ENCODE measurements around the gene ZNF263. TPM values are rescaled to one million over a fixed set of nuclear protein-coding genes. Genes with fewer than 3 reads are reported as not detected.

The ZNF263 gene
- total RNA-seq, 1 donor from 2014 or later = 27.6 TPM

DNA sequence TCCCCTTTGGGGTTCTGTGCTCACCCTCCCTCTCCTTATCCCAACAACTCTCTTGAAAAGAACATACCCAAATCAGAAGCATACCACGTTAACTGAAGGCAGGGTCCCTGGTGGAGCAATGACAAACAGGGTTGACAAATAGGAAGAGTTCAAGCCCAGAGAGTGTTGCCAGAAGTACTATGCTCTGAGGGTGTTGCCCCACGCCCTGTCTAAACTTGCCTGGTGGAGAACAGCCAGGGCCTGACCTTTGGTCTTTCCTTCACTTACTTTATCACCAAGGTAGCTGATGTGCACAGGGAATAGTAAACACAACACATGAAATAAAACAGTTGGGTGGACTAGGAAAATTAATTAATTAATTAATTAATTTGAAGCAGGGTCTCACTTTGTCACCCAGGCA lies 45.4 kb downstream of the ZNF263 start:
- H3K27ac ChIP-seq = no peak overlapping the region
- no peaks in the 10 kb centered on the region for H3K9me3 ChIP-seq
- H3K27me3 ChIP-seq = no peaks in the 10 kb centered on the region
- no peaks in the 10 kb centered on the region for H3K36me3 ChIP-seq
- TF ChIP-seq, protein P1, sequence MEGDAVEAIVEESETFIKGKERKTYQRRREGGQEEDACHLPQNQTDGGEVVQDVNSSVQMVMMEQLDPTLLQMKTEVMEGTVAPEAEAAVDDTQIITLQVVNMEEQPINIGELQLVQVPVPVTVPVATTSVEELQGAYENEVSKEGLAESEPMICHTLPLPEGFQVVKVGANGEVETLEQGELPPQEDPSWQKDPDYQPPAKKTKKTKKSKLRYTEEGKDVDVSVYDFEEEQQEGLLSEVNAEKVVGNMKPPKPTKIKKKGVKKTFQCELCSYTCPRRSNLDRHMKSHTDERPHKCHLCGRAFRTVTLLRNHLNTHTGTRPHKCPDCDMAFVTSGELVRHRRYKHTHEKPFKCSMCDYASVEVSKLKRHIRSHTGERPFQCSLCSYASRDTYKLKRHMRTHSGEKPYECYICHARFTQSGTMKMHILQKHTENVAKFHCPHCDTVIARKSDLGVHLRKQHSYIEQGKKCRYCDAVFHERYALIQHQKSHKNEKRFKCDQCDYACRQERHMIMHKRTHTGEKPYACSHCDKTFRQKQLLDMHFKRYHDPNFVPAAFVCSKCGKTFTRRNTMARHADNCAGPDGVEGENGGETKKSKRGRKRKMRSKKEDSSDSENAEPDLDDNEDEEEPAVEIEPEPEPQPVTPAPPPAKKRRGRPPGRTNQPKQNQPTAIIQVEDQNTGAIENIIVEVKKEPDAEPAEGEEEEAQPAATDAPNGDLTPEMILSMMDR (IDR thresholded peaks at IDR 0.05) = no peak
- ATAC-seq (no peak), DNase-seq (no peak)
- H3K4me1 ChIP-seq = no peaks in the 10 kb centered on the region
- H3K4me3 ChIP-seq = no peak overlapping the region
- intact Hi-C loops (cut with DNase I) = no loop called here

Other genes with a start within 250 kb of the ZNF263 start
- 16.3 TPM for gene BICDL2, start 246.5 kb upstream of the ZNF263 start, total RNA-seq
- 12.8 TPM for gene MMP25, start 236.9 kb upstream of the ZNF263 start, total RNA-seq
- 91.5 TPM for gene IL32, start 217.9 kb upstream of the ZNF263 start, total RNA-seq
- not detected for gene ZSCAN10, start 184.2 kb upstream of the ZNF263 start, total RNA-seq
- 11.7 TPM for gene ZNF205, start 170.9 kb upstream of the ZNF263 start, total RNA-seq
- gene ZNF213, start 148.5 kb upstream of the ZNF263 start, total RNA-seq = 9.1 TPM
- gene OR1F1, start 95.3 kb upstream of the ZNF263 start, total RNA-seq = not detected
- 7.4 TPM for gene ZNF200, start 48.3 kb upstream of the ZNF263 start, total RNA-seq
- 8.3 TPM for gene MEFV, start 26.9 kb upstream of the ZNF263 start, total RNA-seq
- gene TIGD7, start 21.9 kb downstream of the ZNF263 start, total RNA-seq = 6.9 TPM
- gene ZNF75A, start 22.0 kb downstream of the ZNF263 start, total RNA-seq = 26.1 TPM
- not detected for gene OR2C1, start 72.4 kb downstream of the ZNF263 start, total RNA-seq
- 13.1 TPM for gene ZSCAN32, start 117.5 kb downstream of the ZNF263 start, total RNA-seq
- 7.7 TPM for gene ZNF174, start 117.7 kb downstream of the ZNF263 start, total RNA-seq
- 5.1 TPM for gene ZNF597, start 160.0 kb downstream of the ZNF263 start, total RNA-seq
- 56.2 TPM for gene NAA60, start 160.2 kb downstream of the ZNF263 start, total RNA-seq
- not detected for gene C16orf90, start 212.0 kb downstream of the ZNF263 start, total RNA-seq
- gene CLUAP1, start 217.5 kb downstream of the ZNF263 start, total RNA-seq = 23.3 TPM

All from upper lobe of right lung (tissue), 1 donor.